Mesodermal cell (in vitro differentiated cells): ENCODE results near the gene RPUSD4.

Source experiments
- H3K27ac ChIP-seq: 2 replicates; pipeline ENCODE4 v1.7.0; 2013; ENCODE audit warnings: mild to moderate bottlenecking, low read depth, low read length, moderate library complexity; ENCODE audit not compliant: severe bottlenecking
- H3K36me3 ChIP-seq: 2 replicates; pipeline ENCODE4 v1.7.1; 2013; ENCODE audit warnings: mild to moderate bottlenecking, low read length, moderate library complexity; ENCODE audit not compliant: control insufficient read depth, insufficient read depth
- H3K4me1 ChIP-seq: one replicate; pipeline ENCODE4 v1.7.1; 2013; ENCODE audit warnings: mild to moderate bottlenecking, low read length; ENCODE audit not compliant: insufficient read depth, control insufficient read depth, poor library complexity, severe bottlenecking
- H3K4me3 ChIP-seq: 2 replicates; pipeline ENCODE4 v1.7.0; 2013; ENCODE audit warnings: low read length, control low read depth, mild to moderate bottlenecking; ENCODE audit not compliant: insufficient read depth, poor library complexity, severe bottlenecking; ENCODE audit errors: extremely low read depth
- H3K9me3 ChIP-seq: 2 replicates; pipeline ENCODE4 v1.7.1; 2013; ENCODE audit warnings: mild to moderate bottlenecking, low read length, moderate library complexity; ENCODE audit not compliant: control insufficient read depth
- WGBS, 2 experiments: methylation state at CpG; one replicate each; pipeline ENCODE4 v1.1.5; 2013; ENCODE audit warnings: missing lambda C conversion rate in 2 of 2; ENCODE audit not compliant: insufficient coverage in 2 of 2; 5-methylcytosine and 5-hydroxymethylcytosine counted together

Gene RPUSD4

GRCh38 chr11:126191379-126192073 is 19.9 kb downstream of the RPUSD4 start:
- no peak overlapping the region for H3K27ac ChIP-seq
- no peak overlapping the region for H3K4me3 ChIP-seq
- peaks cover 62% of the 10 kb centered on the region for H3K36me3 ChIP-seq
- no peaks in the 10 kb centered on the region for H3K9me3 ChIP-seq
- WGBS, 2 experiments = 86 to 88% methylated on average over 9 to 11 of the region's 11 CpGs
- H3K4me1 ChIP-seq = no peaks in the 10 kb centered on the region

- H3K4me3 ChIP-seq = no peak overlapping the region
- H3K4me1 ChIP-seq = no peaks in the 10 kb centered on the region
- WGBS, 2 experiments = 97 to 98% methylated on average over 13 to 14 of the region's 14 CpGs
- H3K36me3 ChIP-seq = peaks cover 55% of the 10 kb centered on the region
- no peaks in the 10 kb centered on the region for H3K9me3 ChIP-seq
- no peak overlapping the region for H3K27ac ChIP-seq
Measured at GRCh38 chr11:126190792-126191191, 20.7 kb downstream of the RPUSD4 start.

GRCh38 chr11:126189109-126189929 is 22.1 kb downstream of the RPUSD4 start:
- WGBS, 2 experiments = 85 to 89% methylated on average over 20 to 21 of the region's 22 CpGs
- peaks cover 41% of the 10 kb centered on the region for H3K36me3 ChIP-seq
- no peak overlapping the region for H3K4me3 ChIP-seq
- no peaks in the 10 kb centered on the region for H3K9me3 ChIP-seq
- no peaks in the 10 kb centered on the region for H3K4me1 ChIP-seq
- H3K27ac ChIP-seq = no peak overlapping the region

- H3K4me3 ChIP-seq = no peak overlapping the region
- peaks cover 35% of the 10 kb centered on the region for H3K36me3 ChIP-seq
- H3K4me1 ChIP-seq = no peaks in the 10 kb centered on the region
- no peaks in the 10 kb centered on the region for H3K9me3 ChIP-seq
- no peak overlapping the region for H3K27ac ChIP-seq
- WGBS, 2 experiments = 80 to 88% methylated on average over 11 to 14 of the region's 15 CpGs
Measured at GRCh38 chr11:126188332-126189108, 22.9 kb downstream of the RPUSD4 start.

- H3K9me3 ChIP-seq = no peaks in the 10 kb centered on the region
- H3K4me3 ChIP-seq = no peak overlapping the region
- H3K36me3 ChIP-seq = peaks cover 21% of the 10 kb centered on the region
- no peaks in the 10 kb centered on the region for H3K4me1 ChIP-seq
- WGBS, 2 experiments = 75 to 81% methylated on average over 13 of the region's 22 CpGs
- no peak overlapping the region for H3K27ac ChIP-seq
Measured at GRCh38 chr11:126186708-126187529, 24.5 kb downstream of the RPUSD4 start.

GRCh38 chr11:126186025-126186698 is 25.3 kb downstream of the RPUSD4 start:
- no peak overlapping the region for H3K27ac ChIP-seq

GRCh38 chr11:126185259-126186024 is 26.0 kb downstream of the RPUSD4 start:
- no peak overlapping the region for H3K27ac ChIP-seq
- H3K9me3 ChIP-seq = no peaks in the 10 kb centered on the region
- H3K36me3 ChIP-seq = peaks cover 7% of the 10 kb centered on the region
- H3K4me1 ChIP-seq = no peaks in the 10 kb centered on the region
- WGBS, 2 experiments = 90 to 91% methylated on average over 18 of the region's 26 CpGs
- no peak overlapping the region for H3K4me3 ChIP-seq

More at GRCh38 chr11:126186025-126186698, 25.3 kb downstream of the RPUSD4 start:
- H3K9me3 ChIP-seq = no peaks in the 10 kb centered on the region
- 93% methylated on average over 14 to 15 of the region's 15 CpGs for WGBS, 2 experiments
- no peak overlapping the region for H3K4me3 ChIP-seq
- peaks cover 13% of the 10 kb centered on the region for H3K36me3 ChIP-seq
- H3K4me1 ChIP-seq = no peaks in the 10 kb centered on the region

GRCh38 chr11:126182787-126183445 is 28.5 kb downstream of the RPUSD4 start:
- Histone ChIP-seq H3K4me1 (no peaks in the 10 kb centered on the region), H3K36me3 (no peaks in the 10 kb centered on the region), H3K27ac (no peak overlapping the region), H3K9me3 (no peaks in the 10 kb centered on the region), H3K4me3 (no peak overlapping the region)
- WGBS, 2 experiments = 85 to 91% methylated on average over 8 to 10 of the region's 11 CpGs
